ENCODE measurements around the gene FLRT1.

GRCh38 chr11:64021757-64022093, 14.0 kb upstream of the FLRT1 start:
- no peak for TF ChIP-seq POLR2A (IDR thresholded peaks at IDR 0.05)
- TF ChIP-seq, protein P1, sequence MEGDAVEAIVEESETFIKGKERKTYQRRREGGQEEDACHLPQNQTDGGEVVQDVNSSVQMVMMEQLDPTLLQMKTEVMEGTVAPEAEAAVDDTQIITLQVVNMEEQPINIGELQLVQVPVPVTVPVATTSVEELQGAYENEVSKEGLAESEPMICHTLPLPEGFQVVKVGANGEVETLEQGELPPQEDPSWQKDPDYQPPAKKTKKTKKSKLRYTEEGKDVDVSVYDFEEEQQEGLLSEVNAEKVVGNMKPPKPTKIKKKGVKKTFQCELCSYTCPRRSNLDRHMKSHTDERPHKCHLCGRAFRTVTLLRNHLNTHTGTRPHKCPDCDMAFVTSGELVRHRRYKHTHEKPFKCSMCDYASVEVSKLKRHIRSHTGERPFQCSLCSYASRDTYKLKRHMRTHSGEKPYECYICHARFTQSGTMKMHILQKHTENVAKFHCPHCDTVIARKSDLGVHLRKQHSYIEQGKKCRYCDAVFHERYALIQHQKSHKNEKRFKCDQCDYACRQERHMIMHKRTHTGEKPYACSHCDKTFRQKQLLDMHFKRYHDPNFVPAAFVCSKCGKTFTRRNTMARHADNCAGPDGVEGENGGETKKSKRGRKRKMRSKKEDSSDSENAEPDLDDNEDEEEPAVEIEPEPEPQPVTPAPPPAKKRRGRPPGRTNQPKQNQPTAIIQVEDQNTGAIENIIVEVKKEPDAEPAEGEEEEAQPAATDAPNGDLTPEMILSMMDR (IDR thresholded peaks at IDR 0.05), result no peak

All from testis (tissue), 2 donors.